Measurements from ENCODE around the gene AVPI1.
"Not testable (repeated sequence)": the region's sequence is repeated elsewhere in the genome, so short reads cannot be mapped to it uniquely, and the experiment has no call there.

AVPI1 gene

GRCh38 chr10:97667463-97667862, 19.6 kb downstream of the AVPI1 start:
- no peak for DNase-seq (ENCODE audit: low read depth)
- TF ChIP-seq CTCF (IDR thresholded peaks at IDR 0.05; ENCODE audit: low read depth, low read length, missing control alignments), result no peak
- H3K4me3 ChIP-seq (ENCODE audit: low read depth, low read length), result no peak overlapping the region

GRCh38 chr10:97666992-97667391, 20.0 kb downstream of the AVPI1 start:
- no peak for TF ChIP-seq CTCF (IDR thresholded peaks at IDR 0.05; ENCODE audit: low read depth, low read length, missing control alignments)
- H3K4me3 ChIP-seq (ENCODE audit: low read depth, low read length), result no peak overlapping the region
- no peak for DNase-seq (ENCODE audit: low read depth)

GRCh38 chr10:97664282-97664850, 22.7 kb downstream of the AVPI1 start:
- no peak overlapping the region for H3K4me3 ChIP-seq (ENCODE audit: low read depth, low read length)
- DNase-seq (ENCODE audit: low read depth), result no peak
- TF ChIP-seq CTCF (IDR thresholded peaks at IDR 0.05; ENCODE audit: low read depth, low read length, missing control alignments), result no peak

- DNase-seq (ENCODE audit: low read depth), result no peak
- H3K4me3 ChIP-seq (ENCODE audit: low read depth, low read length), result no peak overlapping the region
- TF ChIP-seq CTCF (IDR thresholded peaks at IDR 0.05; ENCODE audit: low read depth, low read length, missing control alignments), result no peak
Measured at GRCh38 chr10:97659589-97659988, 27.5 kb downstream of the AVPI1 start.

- no peak for DNase-seq (ENCODE audit: low read depth)
- H3K4me3 ChIP-seq (ENCODE audit: low read depth, low read length), result no peak overlapping the region
- TF ChIP-seq CTCF (IDR thresholded peaks at IDR 0.05; ENCODE audit: low read depth, low read length, missing control alignments), result no peak
Measured at GRCh38 chr10:97656777-97657176, 30.3 kb downstream of the AVPI1 start.

GRCh38 chr10:97651773-97652172, 35.3 kb downstream of the AVPI1 start:
- H3K4me3 ChIP-seq (ENCODE audit: low read depth, low read length), result no peak overlapping the region
- DNase-seq (ENCODE audit: low read depth), result no peak
- TF ChIP-seq CTCF (IDR thresholded peaks at IDR 0.05; ENCODE audit: low read depth, low read length, missing control alignments), result no peak

GRCh38 chr10:97650726-97651125, 36.3 kb downstream of the AVPI1 start:
- no peak for TF ChIP-seq CTCF (IDR thresholded peaks at IDR 0.05; ENCODE audit: low read depth, low read length, missing control alignments)
- no peak for DNase-seq (ENCODE audit: low read depth)
- no peak overlapping the region for H3K4me3 ChIP-seq (ENCODE audit: low read depth, low read length)

GRCh38 chr10:97649405-97649750, 37.7 kb downstream of the AVPI1 start:
- H3K4me3 ChIP-seq (ENCODE audit: low read depth, low read length), result not testable (repeated sequence)

More at GRCh38 chr10:97649405-97649750, 37.7 kb downstream of the AVPI1 start:
- not testable (repeated sequence) for DNase-seq (ENCODE audit: low read depth)

Measured in GM12864 (cell line).